HG02678 (cell line): ENCODE data around the gene SKP1.
"Not testable (repeated sequence)": the region's sequence is repeated elsewhere in the genome, so short reads cannot be mapped to it uniquely, and the experiment has no call there.

Experiments used
- ATAC-seq: cut with Tn5 transposase; IDR thresholded peaks from one replicate; pipeline ENCODE4 v1.9.1; 2021; ENCODE audit warnings: mild to moderate bottlenecking, moderate library complexity; ENCODE audit not compliant: unreplicated experiment

SKP1 gene

DNA sequence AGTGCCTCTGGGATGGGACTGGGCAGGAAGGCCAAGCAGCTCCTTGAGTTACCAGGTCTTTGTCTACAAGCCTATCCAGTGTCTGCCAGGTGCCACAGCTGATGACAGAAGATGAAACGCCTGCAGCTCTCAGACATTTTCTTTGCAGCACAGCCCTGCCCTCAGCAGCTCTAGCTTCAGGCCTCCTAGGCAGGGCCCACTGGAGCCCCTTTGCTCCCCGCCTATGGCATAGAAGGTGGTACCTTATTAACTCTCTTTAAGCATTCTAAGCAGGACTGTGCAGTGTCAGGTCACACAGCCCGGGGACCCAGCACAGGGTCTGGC lies 1.3 kb upstream of the SKP1 start:
- ATAC-seq: no peak

DNA sequence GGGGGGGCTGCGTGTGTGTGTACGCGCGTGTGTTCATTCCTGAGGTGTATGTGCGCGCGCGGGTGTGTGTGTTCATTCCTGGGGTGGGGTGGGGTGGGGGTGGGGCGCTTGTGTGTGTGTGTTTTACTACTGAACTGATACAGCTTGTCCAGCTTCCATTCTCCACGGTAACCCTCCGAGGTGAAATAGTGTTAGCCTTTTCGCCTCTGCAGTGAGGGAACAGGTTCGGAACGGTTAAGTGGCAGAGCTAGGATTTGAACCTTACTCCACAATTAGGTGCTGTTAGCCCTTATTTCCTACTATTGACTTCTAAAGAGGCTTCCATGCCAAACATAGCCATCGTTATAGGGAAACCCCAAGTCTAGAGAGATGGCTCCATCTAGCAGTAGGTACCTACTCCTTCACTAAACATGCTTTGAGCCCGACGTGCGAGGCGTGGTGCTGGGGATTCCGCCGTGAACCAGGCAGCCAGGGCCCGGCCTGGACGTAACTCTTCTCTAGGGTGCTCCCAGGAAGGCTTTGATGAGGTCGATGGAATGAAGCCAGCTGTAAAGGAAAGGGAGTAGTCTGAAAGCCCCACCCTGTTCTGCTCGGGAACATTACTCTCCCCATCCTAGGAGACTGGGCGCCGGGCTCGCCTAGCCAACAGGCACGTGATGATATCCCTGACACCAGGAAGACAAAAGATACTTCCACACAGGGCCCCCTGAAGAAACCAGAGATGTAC lies 782 bp upstream of the SKP1 start:
- ATAC-seq: peak; percentile 5

DNA sequence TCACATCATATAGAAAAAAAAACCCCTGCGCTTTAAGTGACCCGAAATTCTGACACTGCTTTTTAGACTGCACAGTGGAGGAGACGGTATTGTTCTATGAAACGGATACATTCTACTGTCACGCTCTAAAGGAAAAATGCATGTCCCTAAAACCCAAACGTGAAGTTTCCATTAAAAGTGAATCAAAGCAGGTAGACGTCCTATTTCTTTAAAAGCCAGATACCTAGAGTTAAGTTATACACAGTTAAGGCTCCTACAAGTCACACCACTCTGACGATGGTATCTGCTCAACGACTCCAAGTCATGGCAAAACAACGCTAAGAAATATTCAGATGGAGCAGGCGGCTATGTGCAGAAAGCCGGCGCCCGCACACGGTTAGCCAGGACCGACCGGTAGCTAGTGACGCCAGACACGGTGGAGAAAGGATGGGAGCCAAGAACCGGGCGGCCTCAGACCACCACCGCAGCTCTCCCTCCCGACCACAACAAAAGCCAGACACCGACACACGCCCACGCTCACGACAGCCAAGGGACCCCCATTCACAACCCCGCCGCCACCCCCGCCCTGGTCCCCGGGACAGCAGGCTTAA lies 734 bp downstream of the SKP1 start:
- ATAC-seq: no peak

- ATAC-seq: no peak
Measured at GRCh38 chr5:134174841-134175839, 1.6 kb downstream of the SKP1 start.

DNA sequence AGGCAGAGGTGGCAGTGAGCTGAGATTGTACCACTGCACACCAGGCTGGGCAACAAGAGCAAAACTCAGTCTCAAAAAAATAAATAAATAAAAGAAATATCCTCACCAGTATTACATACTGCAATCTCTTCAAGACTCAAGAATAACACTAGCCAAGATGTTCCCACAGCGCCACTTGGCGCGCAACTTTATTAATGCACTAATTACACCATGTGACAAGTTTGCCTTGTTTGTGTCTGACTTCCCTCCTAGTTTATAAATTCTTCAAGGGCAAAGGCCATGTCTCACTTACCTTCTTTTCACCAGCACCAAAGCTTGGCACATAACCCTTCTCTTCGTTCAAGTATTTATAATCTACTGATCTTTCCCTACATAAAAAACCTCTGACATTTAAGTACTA lies 4.8 kb downstream of the SKP1 start:
- ATAC-seq: no peak

DNA sequence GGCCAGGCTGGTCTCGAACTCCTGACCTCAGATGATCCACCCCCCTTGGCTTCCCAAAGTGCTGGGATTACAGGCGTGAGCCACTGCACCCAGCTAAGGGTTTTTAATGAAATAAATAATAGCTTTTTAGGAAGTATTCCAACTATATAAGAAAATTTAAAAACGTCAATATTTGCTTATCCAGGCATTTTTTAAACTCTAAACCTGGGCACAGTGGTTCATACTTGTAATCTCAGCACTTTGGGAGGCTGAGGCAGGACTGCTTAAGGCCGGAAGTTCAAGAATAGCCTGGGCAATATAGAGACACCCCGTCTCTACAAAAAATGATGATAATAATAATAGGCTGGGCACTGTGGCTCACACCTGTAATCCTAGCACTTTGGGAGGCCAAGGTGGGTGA lies 14.2 kb downstream of the SKP1 start:
- ATAC-seq: no peak

GRCh38 chr5:134161513-134162395 lies 15.0 kb downstream of the SKP1 start:
- no peak for ATAC-seq

- no peak for ATAC-seq
Measured at GRCh38 chr5:134153657-134154056, 23.1 kb downstream of the SKP1 start.

DNA sequence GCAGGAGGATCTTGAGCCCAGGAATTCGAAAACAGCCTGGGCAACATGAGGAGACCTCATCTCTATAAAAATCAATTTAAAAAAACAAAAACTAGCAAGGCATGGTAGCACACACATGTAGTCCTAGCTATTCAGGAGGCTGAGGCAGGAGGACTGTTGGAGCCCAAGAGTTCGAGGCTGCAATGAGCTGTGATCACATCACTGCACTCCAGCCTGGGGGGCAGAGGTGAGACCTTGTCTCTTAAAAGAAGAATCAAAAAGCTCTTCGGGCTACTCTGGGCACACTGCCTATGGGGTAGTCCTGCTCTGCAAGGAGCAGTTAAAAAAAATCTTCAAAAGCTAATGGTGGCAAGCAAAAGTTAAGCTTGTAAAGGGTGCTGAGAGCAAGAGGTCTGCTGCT lies 23.5 kb downstream of the SKP1 start:
- ATAC-seq: no peak

DNA sequence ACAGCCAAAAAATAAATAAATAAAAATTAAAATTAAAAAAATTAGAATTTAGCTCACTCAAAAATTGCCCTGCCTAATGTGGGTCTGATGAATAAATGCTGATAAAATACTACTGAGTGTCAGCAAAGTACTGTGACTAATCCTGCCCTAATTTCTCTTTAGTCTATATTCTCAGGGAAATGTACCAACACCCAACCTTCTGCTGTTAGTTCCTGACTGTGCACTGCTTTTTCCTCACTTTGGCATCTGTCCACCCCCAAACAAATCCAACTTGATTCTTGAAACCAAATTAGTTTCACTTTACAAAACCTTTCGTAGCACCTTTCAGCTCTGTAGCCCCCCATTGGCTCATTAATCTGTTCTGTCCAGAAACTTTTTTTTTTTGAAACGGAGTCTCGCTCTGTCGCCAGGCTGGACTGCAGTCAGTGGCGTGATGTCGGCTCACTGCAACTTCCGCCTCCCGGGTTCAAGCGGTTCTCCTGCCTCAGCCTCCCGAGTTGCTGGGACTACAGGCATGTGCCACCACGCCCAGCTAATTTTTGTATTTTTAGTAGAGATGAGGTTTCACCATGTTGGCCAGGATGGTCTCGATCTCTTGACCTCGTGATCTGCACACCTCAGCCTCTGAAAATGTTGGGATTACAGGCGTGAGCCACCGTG lies 24.4 kb downstream of the SKP1 start:
- not testable (repeated sequence) for ATAC-seq

GRCh38 chr5:134151723-134152122 lies 25.0 kb downstream of the SKP1 start:
- no peak for ATAC-seq

- ATAC-seq: no peak
Measured at GRCh38 chr5:134149571-134150303, 27.0 kb downstream of the SKP1 start.

GRCh38 chr5:134148986-134149539 lies 27.7 kb downstream of the SKP1 start:
- ATAC-seq: no peak

GRCh38 chr5:134148316-134148715 lies 28.4 kb downstream of the SKP1 start:
- ATAC-seq: no peak

- ATAC-seq: no peak
Measured at GRCh38 chr5:134146651-134147518, 29.9 kb downstream of the SKP1 start.

GRCh38 chr5:134145779-134146581 lies 30.8 kb downstream of the SKP1 start:
- ATAC-seq: peak; percentile 70

DNA sequence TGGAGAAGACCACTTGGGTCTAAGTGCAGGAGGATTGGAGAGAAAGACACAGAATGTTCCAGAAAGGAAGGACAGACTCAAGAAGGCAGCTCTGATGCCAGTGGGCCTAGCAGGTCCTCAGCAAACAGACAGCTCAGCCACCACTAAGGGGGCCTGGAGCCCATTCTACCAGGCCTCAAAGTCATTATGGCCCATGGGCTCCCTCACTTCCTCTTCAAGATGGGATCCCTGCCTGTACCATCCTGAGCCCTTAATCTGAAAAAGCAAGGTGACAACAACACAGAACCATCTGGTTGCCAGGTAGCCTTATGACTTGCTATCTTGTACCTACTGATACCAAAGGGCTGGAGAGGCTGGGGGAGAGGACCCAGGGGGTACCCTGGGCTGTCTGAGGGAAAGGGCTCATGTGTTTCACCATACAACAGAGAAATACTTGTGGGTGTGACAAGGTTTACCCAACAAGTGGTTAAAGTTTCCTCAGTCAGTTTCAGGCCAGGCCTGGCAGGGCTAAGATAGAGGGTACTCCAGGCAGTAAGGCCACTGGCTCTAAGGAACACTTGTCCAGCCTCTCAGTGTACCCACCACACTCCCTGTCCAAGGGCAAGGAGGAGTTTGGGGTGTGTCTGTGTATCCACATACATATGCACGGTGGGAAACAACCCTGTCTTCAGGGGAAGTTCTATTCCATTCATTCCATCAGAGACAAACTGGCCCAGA lies 31.6 kb downstream of the SKP1 start:
- ATAC-seq: no peak
